ENCODE data around the gene SLC10A2.
"Not testable (repeated sequence)": the region's sequence is repeated elsewhere in the genome, so short reads cannot be mapped to it uniquely, and the experiment has no call there.

SLC10A2 gene

GRCh38 chr13:103097366-103097928 is 31.2 kb upstream of the SLC10A2 start:
- Histone ChIP-seq H3K27me3 (replicated peaks; ENCODE audit: control insufficient read depth, insufficient read depth, low read length, poor library complexity, severe bottlenecking) (no peaks in the 10 kb centered on the region), H3K27ac (ENCODE audit: insufficient read depth, low read length, poor library complexity, severe bottlenecking) (no peak overlapping the region), H3K9me3 (ENCODE audit: control insufficient read depth, low read length) (no peaks in the 10 kb centered on the region), H3K36me3 (ENCODE audit: control insufficient read depth, insufficient read depth, low read length) (no peaks in the 10 kb centered on the region), H3K4me3 (ENCODE audit: insufficient read depth, low read depth, low read length, poor library complexity, severe bottlenecking) (no peak overlapping the region), H3K4me1 (ENCODE audit: control insufficient read depth, insufficient read depth, low read length, poor library complexity, severe bottlenecking) (no peaks in the 10 kb centered on the region)
- no peak for DNase-seq

DNA sequence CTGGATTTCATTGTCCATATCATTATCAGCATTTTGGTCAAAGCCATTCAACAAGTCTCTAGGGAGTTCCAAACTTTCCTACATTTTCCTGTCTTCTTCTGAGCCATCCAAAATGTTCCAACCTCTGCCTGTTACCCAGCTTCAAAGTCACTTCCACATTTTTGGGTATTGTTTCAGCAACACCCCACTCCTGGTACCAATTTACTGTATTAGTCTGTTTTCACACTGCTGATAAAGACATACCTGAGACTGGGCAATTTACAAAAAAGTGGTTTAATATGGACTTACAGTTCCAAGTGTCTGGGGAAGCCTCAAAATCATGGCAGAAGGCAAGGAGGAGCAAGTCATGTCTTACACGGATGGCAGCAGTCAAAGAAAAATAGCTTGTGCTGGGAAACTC is 27.4 kb upstream of the SLC10A2 start:
- not testable (repeated sequence) for H3K4me3 ChIP-seq (ENCODE audit: insufficient read depth, low read depth, low read length, poor library complexity, severe bottlenecking); H3K27ac ChIP-seq (ENCODE audit: insufficient read depth, low read length, poor library complexity, severe bottlenecking); H3K36me3 ChIP-seq (ENCODE audit: control insufficient read depth, insufficient read depth, low read length); DNase-seq; H3K9me3 ChIP-seq (ENCODE audit: control insufficient read depth, low read length); H3K27me3 ChIP-seq (replicated peaks; ENCODE audit: control insufficient read depth, insufficient read depth, low read length, poor library complexity, severe bottlenecking); H3K4me1 ChIP-seq (ENCODE audit: control insufficient read depth, insufficient read depth, low read length, poor library complexity, severe bottlenecking)

DNA sequence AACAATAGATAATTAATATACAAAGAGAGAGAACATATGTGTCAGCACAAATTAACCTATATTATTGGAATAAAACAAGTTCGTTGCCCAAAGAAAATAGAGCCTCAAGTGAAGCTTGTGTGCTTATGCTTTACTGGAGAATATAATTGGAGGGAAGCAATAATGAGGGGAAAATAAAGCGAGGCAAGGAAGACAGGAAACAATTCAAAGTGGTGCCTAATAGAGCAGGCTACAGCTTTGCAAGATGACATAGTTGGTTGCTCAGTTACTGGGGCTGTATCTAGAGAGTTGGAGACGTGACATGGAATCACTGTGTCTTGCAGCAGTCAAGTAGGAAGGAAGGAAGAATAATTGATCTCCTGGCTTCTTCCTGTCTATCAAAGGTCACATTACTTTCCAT is 21.1 kb upstream of the SLC10A2 start:
- H3K27ac ChIP-seq (ENCODE audit: insufficient read depth, low read length, poor library complexity, severe bottlenecking) = no peak overlapping the region
- DNase-seq = no peak
- H3K4me1 ChIP-seq (ENCODE audit: control insufficient read depth, insufficient read depth, low read length, poor library complexity, severe bottlenecking) = no peaks in the 10 kb centered on the region
- H3K36me3 ChIP-seq (ENCODE audit: control insufficient read depth, insufficient read depth, low read length) = no peaks in the 10 kb centered on the region
- H3K4me3 ChIP-seq (ENCODE audit: insufficient read depth, low read depth, low read length, poor library complexity, severe bottlenecking) = no peak overlapping the region
- no peaks in the 10 kb centered on the region for H3K27me3 ChIP-seq (replicated peaks; ENCODE audit: control insufficient read depth, insufficient read depth, low read length, poor library complexity, severe bottlenecking)
- H3K9me3 ChIP-seq (ENCODE audit: control insufficient read depth, low read length) = no peaks in the 10 kb centered on the region

DNA sequence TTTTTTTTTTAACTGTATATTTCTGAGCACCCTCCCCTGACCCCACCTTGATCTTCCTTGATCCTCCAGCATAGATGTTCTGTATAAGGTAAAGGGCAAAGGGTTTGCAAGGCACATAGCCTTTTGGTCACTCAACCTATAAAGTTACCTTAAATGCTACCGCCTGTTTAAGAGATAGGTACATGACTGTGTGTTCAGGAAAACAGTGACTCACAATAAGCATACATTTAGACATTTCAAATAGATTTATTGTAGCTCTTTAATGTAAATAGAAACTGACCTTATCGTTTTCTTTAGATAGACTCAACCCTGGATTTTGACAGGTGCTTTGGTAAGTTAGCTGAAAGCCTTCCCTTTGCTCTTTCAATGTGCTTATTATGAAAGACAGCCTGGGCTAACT is 15.2 kb upstream of the SLC10A2 start:
- no peaks in the 10 kb centered on the region for H3K27me3 ChIP-seq (replicated peaks; ENCODE audit: control insufficient read depth, insufficient read depth, low read length, poor library complexity, severe bottlenecking)
- H3K27ac ChIP-seq (ENCODE audit: insufficient read depth, low read length, poor library complexity, severe bottlenecking) = no peak overlapping the region

DNA sequence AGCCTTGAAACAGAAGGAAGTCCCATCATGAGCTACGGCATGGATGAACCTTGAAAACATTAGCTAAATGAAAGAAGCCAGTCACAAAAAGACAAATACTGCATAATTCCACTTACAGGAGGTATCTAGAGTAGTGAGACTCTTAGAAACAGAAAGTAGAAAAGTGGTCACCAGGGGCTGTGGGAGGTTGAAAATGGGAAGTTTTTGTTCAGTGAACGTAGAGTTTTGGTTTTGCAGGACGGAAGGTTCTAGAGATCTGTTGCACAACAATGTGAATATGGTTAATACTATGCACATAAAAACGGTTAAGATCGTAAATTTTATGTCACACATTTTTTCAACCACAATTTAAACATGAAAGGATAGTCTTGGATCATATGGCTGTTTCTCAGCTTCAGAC is 11.9 kb upstream of the SLC10A2 start:
- Histone ChIP-seq H3K9me3 (ENCODE audit: control insufficient read depth, low read length) (no peaks in the 10 kb centered on the region), H3K27ac (ENCODE audit: insufficient read depth, low read length, poor library complexity, severe bottlenecking) (no peak overlapping the region), H3K27me3 (replicated peaks; ENCODE audit: control insufficient read depth, insufficient read depth, low read length, poor library complexity, severe bottlenecking) (no peaks in the 10 kb centered on the region), H3K4me1 (ENCODE audit: control insufficient read depth, insufficient read depth, low read length, poor library complexity, severe bottlenecking) (no peaks in the 10 kb centered on the region), H3K36me3 (ENCODE audit: control insufficient read depth, insufficient read depth, low read length) (no peaks in the 10 kb centered on the region), H3K4me3 (ENCODE audit: insufficient read depth, low read depth, low read length, poor library complexity, severe bottlenecking) (no peak overlapping the region)
- no peak for DNase-seq

More for the DNA sequence above, 15.2 kb upstream of the SLC10A2 start:
- no peaks in the 10 kb centered on the region for H3K9me3 ChIP-seq (ENCODE audit: control insufficient read depth, low read length)
- H3K4me1 ChIP-seq (ENCODE audit: control insufficient read depth, insufficient read depth, low read length, poor library complexity, severe bottlenecking) = no peaks in the 10 kb centered on the region
- no peak for DNase-seq
- H3K4me3 ChIP-seq (ENCODE audit: insufficient read depth, low read depth, low read length, poor library complexity, severe bottlenecking) = no peak overlapping the region
- no peaks in the 10 kb centered on the region for H3K36me3 ChIP-seq (ENCODE audit: control insufficient read depth, insufficient read depth, low read length)

GRCh38 chr13:103068836-103069235 is 2.6 kb upstream of the SLC10A2 start:
- Histone ChIP-seq H3K4me1 (ENCODE audit: control insufficient read depth, insufficient read depth, low read length, poor library complexity, severe bottlenecking) (no peaks in the 10 kb centered on the region), H3K4me3 (ENCODE audit: insufficient read depth, low read depth, low read length, poor library complexity, severe bottlenecking) (no peak overlapping the region), H3K27me3 (replicated peaks; ENCODE audit: control insufficient read depth, insufficient read depth, low read length, poor library complexity, severe bottlenecking) (no peaks in the 10 kb centered on the region), H3K9me3 (ENCODE audit: control insufficient read depth, low read length) (no peaks in the 10 kb centered on the region), H3K36me3 (ENCODE audit: control insufficient read depth, insufficient read depth, low read length) (no peaks in the 10 kb centered on the region), H3K27ac (ENCODE audit: insufficient read depth, low read length, poor library complexity, severe bottlenecking) (no peak overlapping the region)
- DNase-seq = no peak

DNA sequence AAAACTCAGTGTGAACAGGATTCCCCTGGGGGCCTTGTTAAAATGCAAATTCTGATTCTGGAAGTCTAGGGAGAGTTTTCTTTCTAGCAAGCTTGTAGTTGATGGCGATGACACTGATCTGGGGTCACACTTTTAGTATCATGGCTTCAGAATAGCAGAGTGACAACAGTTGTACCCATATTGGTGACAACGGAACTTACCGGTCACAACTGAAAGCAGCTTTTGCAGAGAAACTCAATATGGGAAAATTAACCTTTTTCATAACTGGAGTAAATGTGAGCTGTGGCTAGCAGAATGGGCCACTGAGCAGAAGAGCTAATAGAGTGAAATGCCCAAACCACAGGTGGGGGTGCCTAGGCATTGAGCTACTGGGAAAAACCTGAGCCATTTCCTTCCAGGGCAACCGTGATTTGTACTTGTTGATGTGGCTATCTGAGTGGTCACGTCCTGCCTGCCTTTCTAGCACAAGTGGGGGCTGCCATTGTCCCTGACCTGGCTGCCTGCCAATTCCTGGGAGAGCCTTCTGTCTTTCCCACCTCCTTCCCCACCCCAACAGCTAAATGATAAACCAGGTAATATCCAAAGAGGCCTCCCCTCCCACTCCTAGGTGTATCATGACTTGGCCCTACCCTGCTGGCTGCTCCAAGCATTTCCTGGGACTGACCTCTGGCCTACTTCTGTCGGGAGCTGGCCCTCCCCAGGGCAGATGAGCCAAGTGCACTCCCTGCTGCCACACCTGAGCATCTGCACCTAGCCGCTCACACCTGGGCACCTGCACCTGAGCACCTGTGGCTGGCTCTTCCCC is 1.7 kb upstream of the SLC10A2 start:
- no peak overlapping the region for H3K4me3 ChIP-seq (ENCODE audit: insufficient read depth, low read depth, low read length, poor library complexity, severe bottlenecking)
- H3K4me1 ChIP-seq (ENCODE audit: control insufficient read depth, insufficient read depth, low read length, poor library complexity, severe bottlenecking) = no peaks in the 10 kb centered on the region
- DNase-seq = no peak
- H3K9me3 ChIP-seq (ENCODE audit: control insufficient read depth, low read length) = no peaks in the 10 kb centered on the region
- H3K36me3 ChIP-seq (ENCODE audit: control insufficient read depth, insufficient read depth, low read length) = no peaks in the 10 kb centered on the region
- no peaks in the 10 kb centered on the region for H3K27me3 ChIP-seq (replicated peaks; ENCODE audit: control insufficient read depth, insufficient read depth, low read length, poor library complexity, severe bottlenecking)
- H3K27ac ChIP-seq (ENCODE audit: insufficient read depth, low read length, poor library complexity, severe bottlenecking) = no peak overlapping the region

GRCh38 chr13:103066781-103067345 is 646 bp upstream of the SLC10A2 start:
- H3K36me3 ChIP-seq (ENCODE audit: control insufficient read depth, insufficient read depth, low read length) = no peaks in the 10 kb centered on the region
- no peak for DNase-seq
- H3K4me1 ChIP-seq (ENCODE audit: control insufficient read depth, insufficient read depth, low read length, poor library complexity, severe bottlenecking) = no peaks in the 10 kb centered on the region
- no peaks in the 10 kb centered on the region for H3K27me3 ChIP-seq (replicated peaks; ENCODE audit: control insufficient read depth, insufficient read depth, low read length, poor library complexity, severe bottlenecking)
- H3K27ac ChIP-seq (ENCODE audit: insufficient read depth, low read length, poor library complexity, severe bottlenecking) = no peak overlapping the region
- H3K4me3 ChIP-seq (ENCODE audit: insufficient read depth, low read depth, low read length, poor library complexity, severe bottlenecking) = no peak overlapping the region
- no peaks in the 10 kb centered on the region for H3K9me3 ChIP-seq (ENCODE audit: control insufficient read depth, low read length)

DNA sequence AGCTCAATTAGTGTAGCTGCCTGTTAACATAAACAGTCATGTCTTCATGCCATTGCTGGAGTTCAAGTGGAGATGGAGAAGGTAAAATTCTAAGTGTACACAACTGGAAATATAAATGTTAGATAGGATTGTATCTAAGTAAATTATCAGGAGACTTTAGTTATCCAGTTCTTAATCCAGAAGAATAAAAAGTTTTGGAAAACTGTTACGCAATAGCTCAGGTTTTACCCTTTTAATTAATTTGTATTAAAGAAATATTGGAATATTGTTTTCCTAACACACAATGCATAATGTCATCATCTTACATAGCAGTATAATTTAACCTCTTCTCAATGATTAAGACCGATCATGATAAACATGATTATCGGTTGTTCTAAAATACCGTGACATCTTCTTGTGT is 2.8 kb downstream of the SLC10A2 start:
- Histone ChIP-seq H3K27me3 (replicated peaks; ENCODE audit: control insufficient read depth, insufficient read depth, low read length, poor library complexity, severe bottlenecking) (no peaks in the 10 kb centered on the region), H3K27ac (ENCODE audit: insufficient read depth, low read length, poor library complexity, severe bottlenecking) (no peak overlapping the region), H3K4me1 (ENCODE audit: control insufficient read depth, insufficient read depth, low read length, poor library complexity, severe bottlenecking) (no peaks in the 10 kb centered on the region), H3K9me3 (ENCODE audit: control insufficient read depth, low read length) (no peaks in the 10 kb centered on the region), H3K36me3 (ENCODE audit: control insufficient read depth, insufficient read depth, low read length) (no peaks in the 10 kb centered on the region), H3K4me3 (ENCODE audit: insufficient read depth, low read depth, low read length, poor library complexity, severe bottlenecking) (no peak overlapping the region)
- DNase-seq = no peak

DNA sequence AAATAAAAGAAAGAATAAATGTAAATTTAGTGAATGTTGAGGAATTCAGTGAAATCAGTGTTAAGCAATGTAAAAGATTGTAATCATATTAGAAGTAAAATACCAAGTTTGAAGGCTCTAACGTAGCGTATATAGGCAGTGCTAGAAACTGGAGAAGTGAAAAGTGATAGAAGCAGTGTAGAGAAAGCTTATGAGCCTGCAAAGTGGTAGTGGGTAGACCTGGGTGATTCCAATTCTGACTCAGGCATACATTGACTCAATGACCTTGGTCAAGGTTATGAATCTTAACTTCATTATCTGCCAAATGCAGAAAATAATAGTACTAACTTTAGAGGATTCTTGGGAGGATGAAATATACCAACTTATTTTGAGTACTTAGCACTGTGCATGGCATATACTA is 4.1 kb downstream of the SLC10A2 start:
- Histone ChIP-seq H3K9me3 (ENCODE audit: control insufficient read depth, low read length) (no peaks in the 10 kb centered on the region), H3K4me1 (ENCODE audit: control insufficient read depth, insufficient read depth, low read length, poor library complexity, severe bottlenecking) (no peaks in the 10 kb centered on the region), H3K4me3 (ENCODE audit: insufficient read depth, low read depth, low read length, poor library complexity, severe bottlenecking) (no peak overlapping the region), H3K27ac (ENCODE audit: insufficient read depth, low read length, poor library complexity, severe bottlenecking) (no peak overlapping the region), H3K36me3 (ENCODE audit: control insufficient read depth, insufficient read depth, low read length) (no peaks in the 10 kb centered on the region), H3K27me3 (replicated peaks; ENCODE audit: control insufficient read depth, insufficient read depth, low read length, poor library complexity, severe bottlenecking) (no peaks in the 10 kb centered on the region)
- DNase-seq = no peak
